ENCODE measurements around the gene MLLT3.

The MLLT3 gene

DNA sequence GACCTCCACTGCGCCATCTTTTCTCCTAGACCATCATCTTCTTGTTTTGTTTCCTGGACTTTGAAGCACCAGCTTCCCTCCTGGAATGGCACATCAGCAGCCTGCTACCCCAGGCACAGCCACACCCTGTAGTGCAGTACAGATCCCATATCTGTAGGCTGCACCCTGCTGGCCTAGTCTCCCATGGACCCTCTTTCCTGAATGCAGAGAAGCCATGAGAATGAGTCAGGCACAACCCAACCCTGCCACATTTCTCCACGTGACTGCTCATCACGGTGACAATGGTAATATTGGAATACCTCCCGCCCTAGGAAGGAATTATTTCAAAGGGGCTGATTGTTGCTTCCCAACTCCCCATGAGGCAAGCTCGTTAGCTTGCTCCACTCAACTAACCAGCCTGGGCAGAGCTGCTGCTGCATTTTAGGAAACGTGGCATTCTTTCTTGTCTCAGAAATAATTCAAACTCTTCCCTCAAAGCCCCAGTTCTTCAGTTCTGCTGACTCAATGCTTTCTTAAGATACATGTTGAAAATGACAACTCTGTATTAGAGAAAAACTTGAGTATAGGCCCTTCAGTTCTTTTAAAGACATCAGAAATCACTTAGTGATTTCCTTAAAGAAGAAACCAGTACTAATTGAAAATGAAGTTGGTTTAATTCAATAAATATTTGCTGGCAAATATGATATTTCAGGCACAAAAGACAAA lies 328.1 kb downstream of the MLLT3 start:
- peak; percentile 51 for DNase-seq

GRCh38 chr9:20292002-20292401 lies 330.3 kb downstream of the MLLT3 start:
- peak; percentile 62 for DNase-seq

All from fibroblast of skin of back (primary cell).